SK-N-MC (cell line): ENCODE results near the gene KLF13.

ENCODE experiments used
- DNase-seq: peaks from one replicate; pipeline ENCODE4 v3.0.0-alpha.2; 2011; ENCODE audit warnings: low read depth, low spot score
- H3K27ac ChIP-seq: fragments of 200-600 bp; sonication (generic); 2 replicates; pipeline ENCODE4 v1.5.1; 2016; ENCODE audit warnings: mixed run types
- H3K36me3 ChIP-seq: fragments of 200-600 bp; sonication (generic); 2 replicates; pipeline ENCODE4 v1.6.1; 2017; ENCODE audit warnings: antibody characterized with exemption, low read length, mixed read lengths; ENCODE audit not compliant: insufficient read depth
- H3K4me3 ChIP-seq: fragments of 200-600 bp; sonication (generic); 2 replicates; pipeline ENCODE4 v1.5.1; 2016
- H3K9ac ChIP-seq: fragments of 200-600 bp; sonication (generic); 2 replicates; pipeline ENCODE4 v1.8.0; 2017; ENCODE audit warnings: mixed run types, mixed read lengths; ENCODE audit not compliant: insufficient read length
- H3K9me3 ChIP-seq: fragments of 200-600 bp; sonication (generic); 2 replicates; pipeline ENCODE4 v1.6.1; 2017; ENCODE audit warnings: low read depth, mild to moderate bottlenecking, antibody characterized with exemption, low read length, moderate library complexity, mixed read lengths
- EZH2 ChIP-seq: fragments of 200-600 bp; sonication (generic); IDR thresholded peaks from one replicate; pipeline ENCODE4 v1.6.1; 2017; ENCODE audit warnings: antibody characterized with exemption
- FOXP2 ChIP-seq: optimal IDR thresholded peaks from 2 replicates; pipeline ENCODE3; 2011; ENCODE audit warnings: mild to moderate bottlenecking, moderate library complexity; ENCODE audit not compliant: insufficient read depth; ENCODE audit errors: extremely low read length, control extremely low read depth
- POLR2AphosphoS5 ChIP-seq: IDR thresholded peaks from 2 replicates; pipeline ENCODE4 v1.6.1; 2012; ENCODE audit warnings: mild to moderate bottlenecking, low read depth, low read length, borderline replicate concordance

The KLF13 gene

GRCh38 chr15:31344266-31344665 lies 17.6 kb downstream of the KLF13 start:
- Histone ChIP-seq H3K9me3 (no peaks in the 10 kb centered on the region), H3K4me3 (no peak overlapping the region), H3K9ac (no peak overlapping the region), H3K27ac (no peak overlapping the region), H3K36me3 (no peaks in the 10 kb centered on the region)
- no peak for TF ChIP-seq EZH2
- TF ChIP-seq FOXP2: no peak
- no peak for TF ChIP-seq POLR2AphosphoS5
- no peak for DNase-seq

GRCh38 chr15:31344823-31345605 lies 18.4 kb downstream of the KLF13 start:
- TF ChIP-seq EZH2: no peak
- no peak for TF ChIP-seq POLR2AphosphoS5
- TF ChIP-seq FOXP2: no peak
- H3K9ac ChIP-seq: no peak overlapping the region

GRCh38 chr15:31345606-31346366 lies 19.2 kb downstream of the KLF13 start:
- H3K27ac ChIP-seq: no peak overlapping the region
- DNase-seq: no peak
- TF ChIP-seq EZH2: no peak
- TF ChIP-seq FOXP2: no peak
- no peak for TF ChIP-seq POLR2AphosphoS5
- no peaks in the 10 kb centered on the region for H3K36me3 ChIP-seq
- H3K9me3 ChIP-seq: no peaks in the 10 kb centered on the region
- no peak overlapping the region for H3K4me3 ChIP-seq
- H3K9ac ChIP-seq: no peak overlapping the region

More at GRCh38 chr15:31344823-31345605, 18.4 kb downstream of the KLF13 start:
- Histone ChIP-seq H3K27ac (no peak overlapping the region), H3K4me3 (no peak overlapping the region), H3K9me3 (no peaks in the 10 kb centered on the region), H3K36me3 (no peaks in the 10 kb centered on the region)
- no peak for DNase-seq

GRCh38 chr15:31346367-31347066 lies 19.9 kb downstream of the KLF13 start:
- Histone ChIP-seq H3K36me3 (no peaks in the 10 kb centered on the region), H3K4me3 (no peak overlapping the region), H3K9ac (peak overlapping the region; percentile 10), H3K9me3 (no peaks in the 10 kb centered on the region), H3K27ac (no peak overlapping the region)
- no peak for DNase-seq
- TF ChIP-seq POLR2AphosphoS5: no peak
- no peak for TF ChIP-seq EZH2
- no peak for TF ChIP-seq FOXP2

- no peak for DNase-seq
- no peaks in the 10 kb centered on the region for H3K9me3 ChIP-seq
- H3K36me3 ChIP-seq: no peaks in the 10 kb centered on the region
- H3K4me3 ChIP-seq: no peak overlapping the region
- no peak for TF ChIP-seq POLR2AphosphoS5
- no peak for TF ChIP-seq FOXP2
- no peak for TF ChIP-seq EZH2
- no peak overlapping the region for H3K9ac ChIP-seq
- no peak overlapping the region for H3K27ac ChIP-seq
These were observed 20.7 kb downstream of the KLF13 start for GRCh38 chr15:31347067-31347975.

GRCh38 chr15:31347981-31348803 lies 21.6 kb downstream of the KLF13 start:
- H3K4me3 ChIP-seq: no peak overlapping the region
- DNase-seq: no peak
- no peak overlapping the region for H3K27ac ChIP-seq
- H3K36me3 ChIP-seq: no peaks in the 10 kb centered on the region
- H3K9ac ChIP-seq: no peak overlapping the region
- no peaks in the 10 kb centered on the region for H3K9me3 ChIP-seq
- no peak for TF ChIP-seq FOXP2
- TF ChIP-seq EZH2: no peak
- TF ChIP-seq POLR2AphosphoS5: no peak
